ENCODE measurements around the gene MAP3K4. TPM values are rescaled to one million over a fixed set of nuclear protein-coding genes. Genes with fewer than 3 reads are reported as not detected.
A peak's percentile ranks its signal among the peaks of the same experiment; 100 is the strongest.
"Not testable (repeated sequence)": the region's sequence is repeated elsewhere in the genome, so short reads cannot be mapped to it uniquely, and the experiment has no call there.

The MAP3K4 gene
- total RNA-seq, 1 experiment from 2014 or later, result 24.5 TPM

GRCh38 chr6:160972111-160972510 lies 19.5 kb upstream of the MAP3K4 start:
- DNase-seq (ENCODE audit: low read depth), result peak; percentile 77

GRCh38 chr6:160972594-160972993 lies 19.0 kb upstream of the MAP3K4 start:
- not testable (repeated sequence) for DNase-seq (ENCODE audit: low read depth)

- DNase-seq (ENCODE audit: low read depth), result no peak
These were observed 18.0 kb upstream of the MAP3K4 start for GRCh38 chr6:160973311-160974250.

GRCh38 chr6:160974304-160974771 lies 17.2 kb upstream of the MAP3K4 start:
- peak; percentile 79 for DNase-seq (ENCODE audit: low read depth)

GRCh38 chr6:160975162-160975561 lies 16.4 kb upstream of the MAP3K4 start:
- DNase-seq (ENCODE audit: low read depth), result no peak

GRCh38 chr6:160975961-160976360 lies 15.6 kb upstream of the MAP3K4 start:
- not testable (repeated sequence) for DNase-seq (ENCODE audit: low read depth)

GRCh38 chr6:160978141-160978901 lies 13.2 kb upstream of the MAP3K4 start:
- peak; percentile 5 for DNase-seq (ENCODE audit: low read depth)

- no peak for DNase-seq (ENCODE audit: low read depth)
These were observed 12.4 kb upstream of the MAP3K4 start for GRCh38 chr6:160979061-160979708.

GRCh38 chr6:160983377-160983948 lies 8.1 kb upstream of the MAP3K4 start:
- not testable (repeated sequence) for DNase-seq (ENCODE audit: low read depth)

GRCh38 chr6:160986851-160987250 lies 4.7 kb upstream of the MAP3K4 start:
- no peak for DNase-seq (ENCODE audit: low read depth)

GRCh38 chr6:160987265-160987664 lies 4.3 kb upstream of the MAP3K4 start:
- DNase-seq (ENCODE audit: low read depth), result no peak

- no peak for DNase-seq (ENCODE audit: low read depth)
These were observed 643 bp upstream of the MAP3K4 start for GRCh38 chr6:160990847-160991405.

GRCh38 chr6:160992061-160992979 lies 751 bp downstream of the MAP3K4 start:
- DNase-seq (ENCODE audit: low read depth), result peak; percentile 70

GRCh38 chr6:160992980-160993314 lies 1.4 kb downstream of the MAP3K4 start:
- no peak for DNase-seq (ENCODE audit: low read depth)

- no peak for DNase-seq (ENCODE audit: low read depth)
These were observed 3.7 kb downstream of the MAP3K4 start for GRCh38 chr6:160995271-160995670.

- peak; percentile 8 for DNase-seq (ENCODE audit: low read depth)
These were observed 4.6 kb downstream of the MAP3K4 start for GRCh38 chr6:160996131-160996601.

GRCh38 chr6:160998217-160998616 lies 6.6 kb downstream of the MAP3K4 start:
- no peak for DNase-seq (ENCODE audit: low read depth)

- DNase-seq (ENCODE audit: low read depth), result no peak
These were observed 7.2 kb downstream of the MAP3K4 start for GRCh38 chr6:160998766-160999165.

GRCh38 chr6:160999516-160999915 lies 7.9 kb downstream of the MAP3K4 start:
- DNase-seq (ENCODE audit: low read depth), result no peak

- no peak for DNase-seq (ENCODE audit: low read depth)
These were observed 9.1 kb downstream of the MAP3K4 start for GRCh38 chr6:161000632-161001031.

All from HT1080 (cell line).